Endothelial cell of umbilical vein (primary cell): ENCODE data around the gene PLA2G15. TPM values are rescaled to one million over a fixed set of nuclear protein-coding genes. Genes with fewer than 3 reads are reported as not detected.

Experiments
- BruUV-seq: library from RNA; stranded (reverse); fragments of 400-500 nt; replicated peaks from 2 replicates; lab custom pipeline; 2021; lab: Mats Ljungman, UMichigan
- CTCF ChIA-PET: fragments of 300-600, 350-600 bp; sonication (Branson Sonifier 250); formaldehyde crosslinking; loops from one replicate; lab custom pipeline; 2021; ENCODE audit warnings: antibody characterized with exemption, inconsistent platforms; lab: Charles Lee
- POLR2A ChIA-PET: fragments of 300-600, 350-600 bp; sonication (Branson Sonifier 250); formaldehyde crosslinking; loops from one replicate; lab custom pipeline; 2021; ENCODE audit warnings: antibody characterized with exemption, inconsistent platforms; lab: Charles Lee
- DNase-seq: peaks from one replicate; pipeline ENCODE4 v3.0.0-alpha.2; 2011; ENCODE audit warnings: low read depth, low spot score
- FAIRE-seq: peaks from 2 replicates; lab custom pipeline; 2011; peaks lifted over from hg19 to GRCh38; lab: Jason Lieb, UNC
- H2AFZ ChIP-seq: 2 replicates; pipeline ENCODE4 v1.6.0; 2012; ENCODE audit warnings: low read depth, low read length, control low read depth, inconsistent platforms
- H3K27ac ChIP-seq: 2 replicates; pipeline ENCODE4 v1.5.1; 2011; ENCODE audit warnings: low read depth, mild to moderate bottlenecking, control low read depth, low read length, moderate library complexity; ENCODE audit not compliant: insufficient read depth
- H3K27me3 ChIP-seq, 2 experiments: 2 replicates each; pipeline versions ENCODE4 v1.6.0 to v1.6.1; 2011; ENCODE audit warnings: low read length in 2 of 2, mixed read lengths in 1 of 2; ENCODE audit not compliant: control insufficient read depth in 2 of 2, insufficient read depth in 2 of 2
- H3K36me3 ChIP-seq, 2 experiments: 2 replicates in 1 of 2; 3 replicates in 1 of 2; pipeline ENCODE4 v1.5.1; 2011; ENCODE audit warnings: low read length in 2 of 2, mild to moderate bottlenecking in 1 of 2, moderate library complexity in 1 of 2; ENCODE audit not compliant: control insufficient read depth in 2 of 2, insufficient read depth in 2 of 2; ENCODE audit errors: extremely low read depth in 1 of 2
- H3K4me1 ChIP-seq: 3 replicates; pipeline ENCODE4 v1.5.1; 2011; ENCODE audit warnings: mild to moderate bottlenecking, low read length; ENCODE audit not compliant: control insufficient read depth, insufficient read depth; ENCODE audit errors: extremely low read depth
- H3K4me2 ChIP-seq: 2 replicates; pipeline ENCODE4 v1.6.1; 2011; ENCODE audit warnings: low read length, control low read depth, mixed read lengths; ENCODE audit not compliant: insufficient read depth
- H3K4me3 ChIP-seq, 3 experiments: fragments of 200-600 bp in 1 of 3; sonication (generic), shearing (Covaris generic) in 1 of 3; replicated peaks in 1 of 3; 2 replicates each; pipeline ENCODE4 v1.5.1; 2011 to 2016; ENCODE audit warnings: control low read depth in 3 of 3, low read length in 3 of 3, mild to moderate bottlenecking in 2 of 3, inconsistent platforms in 1 of 3, low read depth in 1 of 3, moderate library complexity in 1 of 3; ENCODE audit not compliant: insufficient read depth in 1 of 3
- H3K79me2 ChIP-seq: 2 replicates; pipeline ENCODE4 v1.6.0; 2012; ENCODE audit warnings: low read length, inconsistent platforms; ENCODE audit not compliant: control insufficient read depth, insufficient read depth
- H3K9ac ChIP-seq: replicated peaks from 2 replicates; pipeline ENCODE3; 2011; ENCODE audit warnings: low read length, control low read depth; ENCODE audit not compliant: insufficient read depth; ENCODE audit errors: extremely low read depth
- H3K9me1 ChIP-seq: replicated peaks from 3 replicates; pipeline ENCODE4 v1.6.0; 2011; ENCODE audit warnings: mild to moderate bottlenecking, low read length; ENCODE audit not compliant: control insufficient read depth, insufficient read depth; ENCODE audit errors: extremely low read depth
- H3K9me3 ChIP-seq: replicated peaks from 2 replicates; pipeline ENCODE4 v1.5.1; 2012; ENCODE audit warnings: low read length, inconsistent platforms; ENCODE audit not compliant: control insufficient read depth, insufficient read depth
- H4K20me1 ChIP-seq: replicated peaks from 2 replicates; pipeline ENCODE3; 2011; ENCODE audit warnings: mild to moderate bottlenecking, low read length; ENCODE audit not compliant: control insufficient read depth, insufficient read depth; ENCODE audit errors: extremely low read depth
- CTCF ChIP-seq, 2 donors: IDR thresholded peaks; 1 replicate in 1 of 2; 2 replicates in 1 of 2; pipeline ENCODE4 v1.5.1; 2011; ENCODE audit warnings: low read length in 2 of 2, mild to moderate bottlenecking in 2 of 2, moderate library complexity in 2 of 2, control low read depth in 1 of 2, inconsistent platforms in 1 of 2, low read depth in 1 of 2; ENCODE audit not compliant: insufficient read depth in 1 of 2; ENCODE audit errors: extremely low read depth in 1 of 2
- EZH2 ChIP-seq: IDR thresholded peaks from 2 replicates; pipeline ENCODE4 v1.6.1; 2012; ENCODE audit warnings: borderline replicate concordance, low read depth, mild to moderate bottlenecking, moderate library complexity, low read length, inconsistent platforms; ENCODE audit not compliant: severe bottlenecking
- FOS ChIP-seq: IDR thresholded peaks from 2 replicates; pipeline ENCODE4 v1.6.1; 2011; ENCODE audit warnings: mild to moderate bottlenecking, low read length, moderate library complexity, borderline replicate concordance; ENCODE audit not compliant: insufficient read depth
- GATA2 ChIP-seq: IDR thresholded peaks from 2 replicates; pipeline ENCODE4 v1.7.0; 2011; ENCODE audit warnings: low read depth, mild to moderate bottlenecking, moderate library complexity, mixed read lengths, low read length; ENCODE audit not compliant: insufficient read length, insufficient read depth
- JUN ChIP-seq: IDR thresholded peaks from 2 replicates; pipeline ENCODE4 v1.6.1; 2011; ENCODE audit warnings: borderline replicate concordance, low read depth; ENCODE audit not compliant: insufficient read length, insufficient read depth
- MAX ChIP-seq: IDR thresholded peaks from 2 replicates; pipeline ENCODE4 v1.6.1; 2011; ENCODE audit not compliant: insufficient read depth, insufficient read length
- MYC ChIP-seq: IDR thresholded peaks from one replicate; pipeline ENCODE4 v1.6.1; 2011; ENCODE audit warnings: mild to moderate bottlenecking, low read depth, low read length
- POLR2A ChIP-seq: IDR thresholded peaks from 2 replicates; pipeline ENCODE4 v1.6.1; 2012; ENCODE audit warnings: low read depth, mild to moderate bottlenecking, control low read depth, low read length
- POLR2AphosphoS5 ChIP-seq: IDR thresholded peaks from 2 replicates; pipeline ENCODE4 v1.6.1; 2012; ENCODE audit warnings: low read depth, mild to moderate bottlenecking, control low read depth, low read length, moderate library complexity; ENCODE audit not compliant: insufficient read depth
- dilution Hi-C: fragments of 300-500 bp; cut with MboI; formaldehyde crosslinking; loops from one replicate; pipeline ENCODE4 v1.15.0; 2019; ENCODE audit warnings: low sequenced_read_pairs; ENCODE audit not compliant: extremely low pct_ligation_motif_present
- intact Hi-C: fragments of 100-400 bp; cut with micrococcal nuclease; formaldehyde crosslinking; loops from one replicate; pipeline ENCODE4 v1.10.0; 2022
- polyA plus RNA-seq, 4 experiments: library from polyadenylated mRNA; depleted of rRNA in 3 of 4; stranded (reverse) in 3 of 4; unstranded in 1 of 4; fragments of >200 nt; gene quantifications; 2 replicates each; pipeline versions ENCODE4 v1.2.1 to v1.2.3, GENCODE V29; 2011 to 2012; ENCODE audit warnings: missing spikeins in 1 of 4
- total RNA-seq: library from RNA; stranded (reverse); gene quantifications from 2 replicates; pipeline ENCODE4 v1.2.3, GENCODE V29; 2021

PLA2G15 gene
- total and polyA plus RNA-seq, 2 donors (not counting 3 experiments of a cell fraction or from before 2014, with no cell fraction given): 24.3 to 41.8 TPM

- FAIRE-seq: no peak
- ChIA-PET POLR2A (no interaction called here), CTCF (interaction anchor here (1.4 to 5.8 kb wide), 4 partner anchors 9 to 72 kb away, joined by 3 to 33 read pairs (median 10); partner anchors contain the start of gene SLC7A6)
- TF ChIP-seq EZH2: no peak
- TF ChIP-seq MAX: no peak
- TF ChIP-seq FOS: no peak
- no peak for TF ChIP-seq POLR2A
- TF ChIP-seq POLR2AphosphoS5: no peak
- TF ChIP-seq CTCF (IDR thresholded peaks at IDR 0.05; ENCODE audit: extremely low read depth in 1 of 2, insufficient read depth in 1 of 2, low read depth in 1 of 2, low read length in 2 of 2): no peak
- no peak for TF ChIP-seq GATA2
- no peak for TF ChIP-seq MYC
- TF ChIP-seq JUN: no peak
- DNase-seq: no peak
- Histone ChIP-seq H3K27ac (no peak overlapping the region), H3K27me3 (no peaks in the 10 kb centered on the region), H3K4me2 (no peak overlapping the region), H3K4me3 (no peak overlapping the region), H3K9me3 (no peaks in the 10 kb centered on the region), H4K20me1 (no peaks in the 10 kb centered on the region), H3K9ac (no peak overlapping the region), H2AFZ (no peak overlapping the region), H3K79me2 (no peaks in the 10 kb centered on the region), H3K4me1 (no peaks in the 10 kb centered on the region), H3K9me1 (no peaks in the 10 kb centered on the region), H3K36me3 (peaks cover 0 to 16% of the 10 kb centered on the region in 2 experiments)
- no TSS peak for BruUV-seq
- dilution Hi-C loops (no loop called here), intact Hi-C loops (no loop called here)
These were observed 7.2 kb downstream of the PLA2G15 start for GRCh38 chr16:68252383-68252782.
